H1 (cell line): Measurements from ENCODE around the gene P2RY11. TPM values are rescaled to one million over a fixed set of nuclear protein-coding genes. Genes with fewer than 3 reads are reported as not detected.

Source experiments
- CTCF ChIA-PET: fragments of 300-600 bp; sonication (Branson Sonifier 250); formaldehyde crosslinking; loops from one replicate; lab custom pipeline; 2021; ENCODE audit not compliant: partially characterized antibody; lab: Charles Lee
- POLR2A ChIA-PET: fragments of 300-600 bp; sonication (Branson Sonifier 250); formaldehyde crosslinking; loops from one replicate; lab custom pipeline; 2021; ENCODE audit warnings: inconsistent platforms; ENCODE audit not compliant: partially characterized antibody; lab: Charles Lee
- DNase-seq, 2 experiments: peaks; one replicate each; pipeline versions ENCODE4 v3.0.0 to v3.0.0-alpha.2; 2010 to 2022; ENCODE audit warnings: low spot score in 2 of 2, low read depth in 1 of 2, mixed read lengths in 1 of 2
- FAIRE-seq: peaks from 2 replicates; lab custom pipeline; 2011; peaks lifted over from hg19 to GRCh38; lab: Jason Lieb, UNC
- H2AFZ ChIP-seq: 2 replicates; pipeline ENCODE4 v1.8.1; 2012; ENCODE audit warnings: low read length, inconsistent platforms
- H2AK5ac ChIP-seq: 2 replicates; pipeline ENCODE4 v1.6.1; 2013; ENCODE audit warnings: low read depth, low read length
- H2BK120ac ChIP-seq: replicated peaks from 2 replicates; pipeline ENCODE3; 2013; ENCODE audit warnings: low read depth, low read length, inconsistent platforms
- H2BK12ac ChIP-seq: 2 replicates; pipeline ENCODE4 v1.6.1; 2013; ENCODE audit warnings: low read depth, low read length
- H2BK15ac ChIP-seq: 2 replicates; pipeline ENCODE4 v1.6.1; 2013; ENCODE audit warnings: low read length
- H2BK20ac ChIP-seq: 2 replicates; pipeline ENCODE4 v1.6.1; 2013; ENCODE audit warnings: low read length
- H2BK5ac ChIP-seq: 2 replicates; pipeline ENCODE4 v1.6.1; 2013; ENCODE audit warnings: low read depth, low read length
- H3K14ac ChIP-seq: 2 replicates; pipeline ENCODE4 v1.6.1; 2013; ENCODE audit warnings: inconsistent platforms; ENCODE audit not compliant: insufficient read length
- H3K18ac ChIP-seq: 2 replicates; pipeline ENCODE4 v1.6.1; 2013; ENCODE audit warnings: low read length; ENCODE audit errors: extremely low read depth
- H3K23ac ChIP-seq: 2 replicates; pipeline ENCODE4 v1.6.1; 2013; ENCODE audit warnings: inconsistent platforms; ENCODE audit not compliant: insufficient read length
- H3K23me2 ChIP-seq: 2 replicates; pipeline ENCODE4 v1.6.1; 2013; ENCODE audit warnings: low read depth, low read length
- H3K27ac ChIP-seq: 2 replicates; pipeline ENCODE4 v1.6.1; 2011; ENCODE audit warnings: low read depth, low read length, inconsistent platforms
- H3K27me3 ChIP-seq, 4 experiments: replicated peaks in 1 of 4; 1 replicate in 1 of 4; 2 replicates in 3 of 4; pipeline versions ENCODE4 v1.6.1 to v1.8.1; 2011 to 2013; ENCODE audit warnings: low read length in 3 of 4, mild to moderate bottlenecking in 3 of 4, inconsistent platforms in 2 of 4, mixed read lengths in 2 of 4, moderate library complexity in 1 of 4; ENCODE audit not compliant: control insufficient read depth in 3 of 4, insufficient read depth in 3 of 4; ENCODE audit errors: extremely low read depth in 1 of 4
- H3K36me3 ChIP-seq, 4 experiments: 2 replicates each; pipeline versions ENCODE4 v1.6.1 to v1.8.1; 2011 to 2013; ENCODE audit warnings: mild to moderate bottlenecking in 4 of 4, low read length in 3 of 4, moderate library complexity in 2 of 4, control low read depth in 1 of 4, inconsistent platforms in 1 of 4; ENCODE audit not compliant: insufficient read depth in 4 of 4, control insufficient read depth in 2 of 4
- H3K4ac ChIP-seq: replicated peaks from 2 replicates; pipeline ENCODE3; 2013; ENCODE audit warnings: low read length, low read depth, mixed read lengths, inconsistent platforms; ENCODE audit not compliant: insufficient read length
- H3K4me1 ChIP-seq, 4 experiments: replicated peaks in 1 of 4; 1 replicate in 1 of 4; 2 replicates in 3 of 4; pipeline versions ENCODE4 v1.6.1 to v1.8.1; 2011 to 2013; ENCODE audit warnings: low read length in 3 of 4, inconsistent platforms in 2 of 4, mixed read lengths in 1 of 4; ENCODE audit not compliant: insufficient read depth in 4 of 4, control insufficient read depth in 3 of 4
- H3K4me2 ChIP-seq, 2 experiments: 2 replicates each; pipeline versions ENCODE4 v1.6.1 to v1.8.1; 2011 to 2013; ENCODE audit warnings: low read depth in 2 of 2, low read length in 2 of 2, control low read depth in 1 of 2, inconsistent platforms in 1 of 2, mild to moderate bottlenecking in 1 of 2; ENCODE audit not compliant: insufficient read depth in 1 of 2
- H3K4me3 ChIP-seq, 4 experiments: fragments of 200-600, 300-600 bp in 1 of 4; sonication (generic), shearing (Covaris generic), sonication (Bioruptor Twin) in 1 of 4; 2 replicates each; pipeline versions ENCODE4 v1.5.1 to v1.8.1; 2011 to 2016; ENCODE audit warnings: low read length in 4 of 4, low read depth in 3 of 4, control low read depth in 2 of 4, inconsistent platforms in 2 of 4, mild to moderate bottlenecking in 2 of 4, mixed read lengths in 1 of 4, moderate library complexity in 1 of 4; ENCODE audit not compliant: insufficient read depth in 2 of 4; ENCODE audit errors: extremely low read depth in 1 of 4
- H3K56ac ChIP-seq: replicated peaks from 2 replicates; pipeline ENCODE3; 2013; ENCODE audit warnings: low read depth, mild to moderate bottlenecking, mixed read lengths, low read length, inconsistent platforms; ENCODE audit not compliant: insufficient read length
- H3K79me1 ChIP-seq: 2 replicates; pipeline ENCODE4 v1.6.1; 2013; ENCODE audit warnings: low read depth, low read length, control low read depth
- H3K79me2 ChIP-seq, 2 experiments: 2 replicates each; pipeline versions ENCODE4 v1.6.1 to v1.8.1; 2012 to 2013; ENCODE audit warnings: low read length in 2 of 2, mild to moderate bottlenecking in 2 of 2, inconsistent platforms in 1 of 2; ENCODE audit not compliant: insufficient read depth in 2 of 2, control insufficient read depth in 1 of 2
- H3K9ac ChIP-seq, 4 experiments: replicated peaks in 1 of 4; 1 replicate in 1 of 4; 2 replicates in 3 of 4; pipeline versions ENCODE4 v1.6.1 to v1.8.1; 2011 to 2013; ENCODE audit warnings: low read depth in 3 of 4, low read length in 3 of 4, control low read depth in 2 of 4, mild to moderate bottlenecking in 2 of 4, moderate library complexity in 2 of 4, inconsistent platforms in 1 of 4; ENCODE audit errors: extremely low read depth in 1 of 4
- H3K9me3 ChIP-seq, 2 experiments: 2 replicates each; pipeline versions ENCODE4 v1.6.1 to v1.8.1; 2012 to 2013; ENCODE audit warnings: mild to moderate bottlenecking in 2 of 2, moderate library complexity in 2 of 2, control low read depth in 1 of 2, inconsistent platforms in 1 of 2, low read depth in 1 of 2, low read length in 1 of 2, mixed read lengths in 1 of 2; ENCODE audit not compliant: insufficient read depth in 2 of 2
- H4K20me1 ChIP-seq, 2 experiments: replicated peaks in 1 of 2; 2 replicates each; pipeline versions ENCODE3 to v1.8.1; 2011 to 2013; ENCODE audit warnings: inconsistent platforms in 2 of 2, low read length in 2 of 2, mild to moderate bottlenecking in 1 of 2; ENCODE audit not compliant: insufficient read depth in 2 of 2, control insufficient read depth in 1 of 2
- H4K5ac ChIP-seq: 2 replicates; pipeline ENCODE4 v1.6.1; 2013; ENCODE audit warnings: low read length, low read depth, mixed read lengths, inconsistent platforms; ENCODE audit not compliant: insufficient read length
- H4K8ac ChIP-seq: 2 replicates; pipeline ENCODE4 v1.8.0; 2013; ENCODE audit warnings: mild to moderate bottlenecking, moderate library complexity, low read length, inconsistent platforms; ENCODE audit not compliant: insufficient read depth; ENCODE audit errors: extremely low read depth
- H4K91ac ChIP-seq: replicated peaks from 2 replicates; pipeline ENCODE3; 2013; ENCODE audit warnings: low read length, mixed read lengths, inconsistent platforms; ENCODE audit not compliant: insufficient read length
- ASH2L ChIP-seq: fragments of 200-600, 300-600 bp; sonication (generic); IDR thresholded peaks from one replicate; pipeline ENCODE4 v1.7.1; 2017; ENCODE audit warnings: low read length
- BACH1 ChIP-seq: IDR thresholded peaks from 2 replicates; pipeline ENCODE4 v1.6.1; 2012; ENCODE audit warnings: low read length, improper control_type of control experiment
- EZH2 ChIP-seq: fragments of 200-600 bp; sonication (generic); IDR thresholded peaks from 2 replicates; pipeline ENCODE4 v1.7.1; 2012; ENCODE audit warnings: low read depth, mild to moderate bottlenecking, moderate library complexity, low read length, inconsistent platforms; ENCODE audit not compliant: severe bottlenecking
- HDAC2 ChIP-seq, 2 experiments: fragments of 300-600 bp in 1 of 2; sonication (generic) in 1 of 2; IDR thresholded peaks; 2 replicates each; pipeline ENCODE4 v1.6.1; 2011 to 2012; ENCODE audit warnings: low read depth in 2 of 2, low read length in 2 of 2, mild to moderate bottlenecking in 2 of 2, moderate library complexity in 2 of 2, borderline replicate concordance in 1 of 2, inconsistent platforms in 1 of 2
- KDM4A ChIP-seq: IDR thresholded peaks from one replicate; pipeline ENCODE4 v1.7.1; 2012; ENCODE audit warnings: low read depth, mild to moderate bottlenecking, moderate library complexity, low read length, inconsistent platforms; ENCODE audit not compliant: severe bottlenecking
- MAX ChIP-seq: IDR thresholded peaks from 2 replicates; pipeline ENCODE4 v1.6.1; 2012; ENCODE audit warnings: inconsistent platforms
- POLR2AphosphoS5 ChIP-seq: IDR thresholded peaks from 2 replicates; pipeline ENCODE4 v1.6.1; 2011; ENCODE audit warnings: low read depth, low read length
- RNF2 ChIP-seq: fragments of 200-900, 300-1000 bp; sonication (generic); IDR thresholded peaks from 2 replicates; pipeline ENCODE4 v1.7.1; 2016; ENCODE audit warnings: borderline replicate concordance, low read depth, mild to moderate bottlenecking, antibody characterized with exemption, low read length; ENCODE audit not compliant: poor library complexity, severe bottlenecking; ENCODE audit errors: missing control alignments
- SIN3A ChIP-seq, 2 experiments: IDR thresholded peaks in 1 of 2; conservative IDR thresholded peaks in 1 of 2; 2 replicates each; pipeline ENCODE4 v1.6.1; 2011 to 2012; ENCODE audit warnings: low read length in 2 of 2, improper control_type of control experiment in 1 of 2, low read depth in 1 of 2, mild to moderate bottlenecking in 1 of 2
- SP4 ChIP-seq: IDR thresholded peaks from 2 replicates; pipeline ENCODE4 v1.6.1; 2012; ENCODE audit warnings: low read length, inconsistent platforms
- WGBS, 2 experiments: shearing (Covaris generic) in 1 of 2; methylation state at CpG; one replicate each; pipeline versions ENCODE4 v1.1.6 to v1.1.7; 2013 to 2015; ENCODE audit warnings: low lambda C conversion rate in 2 of 2, mixed read lengths in 2 of 2, inconsistent platforms in 1 of 2, low coverage in 1 of 2, missing lambda C conversion rate in 1 of 2; ENCODE audit not compliant: insufficient replicate concordance in 2 of 2, insufficient coverage in 1 of 2, insufficient read length in 1 of 2; ENCODE audit errors: extremely low coverage in 1 of 2, missing lambda C conversion rate in 1 of 2; 5-methylcytosine and 5-hydroxymethylcytosine counted together
- polyA plus RNA-seq, 7 experiments: library from polyadenylated mRNA; depleted of rRNA in 3 of 7; stranded (reverse) in 5 of 7; unstranded in 2 of 7; fragments of >200 nt in 5 of 7; fragments of 200-250 nt in 2 of 7; gene quantifications; 1 replicate in 5 of 7; 2 replicates in 1 of 7; 4 replicates in 1 of 7; pipeline versions ENCODE4 v1.2.1 to v1.2.3, GENCODE V29; 2011 to 2013; ENCODE audit warnings: missing spikeins in 2 of 7, mixed read lengths in 2 of 7
- total RNA-seq: library from RNA; stranded (reverse); fragmentation: NEBNext Ultra II Directional; extraction: Animal tissue kit (Norgen Biotek cat#: 25700); gene quantifications from 2 replicates; pipeline ENCODE4 v1.2.1, GENCODE V29; 2021

The P2RY11 gene
- total and polyA plus RNA-seq, 2 of the 8 experiments (the other 6 are each of a cell fraction or from before 2014, with no cell fraction given): 9.2 to 18.0 TPM

GRCh38 chr19:10144361-10144760, 32.9 kb downstream of the P2RY11 start:
- Histone ChIP-seq H3K4me1 (no peaks in the 10 kb centered on the region), H3K14ac (no peak overlapping the region), H3K27ac (no peak overlapping the region), H2BK12ac (no peak overlapping the region), H2AK5ac (no peak overlapping the region), H3K4ac (no peak overlapping the region), H2BK20ac (no peak overlapping the region), H3K9me3 (no peaks in the 10 kb centered on the region), H3K27me3 (no peaks in the 10 kb centered on the region), H4K5ac (no peak overlapping the region), H4K20me1 (peaks cover 5 to 22% of the 10 kb centered on the region in 2 experiments), H2BK5ac (no peak overlapping the region), H3K4me3 (no peak overlapping the region), H3K23ac (no peak overlapping the region), H3K4me2 (no peak overlapping the region), H3K56ac (no peak overlapping the region), H2BK120ac (no peak overlapping the region), H3K36me3 (peaks cover 45 to 88% (median 82%) of the 10 kb centered on the region in 4 experiments), H2AFZ (no peak overlapping the region), H3K23me2 (no peaks in the 10 kb centered on the region), H4K8ac (no peak overlapping the region; the same call in 1 of the 2 replicates), H3K79me2 (no peaks in the 10 kb centered on the region), H3K79me1 (no peaks in the 10 kb centered on the region), H2BK15ac (no peak overlapping the region), H4K91ac (no peak overlapping the region), H3K18ac (no peak overlapping the region), H3K9ac (no peak overlapping the region)
- CTCF ChIA-PET: interaction anchor here (0.6 to 1.8 kb wide), 4 partner anchors 29 to 228 kb away, joined by 3 read pairs; no protein-coding TSS in a partner anchor
- POLR2A ChIA-PET: interaction anchor here (1.3 to 3.3 kb wide), 3 partner anchors 11 to 28 kb away, joined by 4 to 10 read pairs (median 8); no protein-coding TSS in a partner anchor
- DNase-seq (no peak), FAIRE-seq (no peak)
- WGBS, 2 experiments: 96% methylated on average over 10 of the region's 10 CpGs; no CpG with 5 or more reads in 1 of the 2 experiments
- TF ChIP-seq SIN3A (conservative IDR thresholded peaks at IDR 0.05 in 1 of 2, IDR thresholded peaks at IDR 0.05 in 1 of 2; ENCODE audit: low read depth in 1 of 2, low read length in 2 of 2) (no peak), POLR2AphosphoS5 (no peak), EZH2 (no peak), KDM4A (no peak), MAX (no peak), SP4 (no peak), HDAC2 (IDR thresholded peaks at IDR 0.05; ENCODE audit: borderline replicate concordance in 1 of 2, low read depth in 2 of 2, low read length in 2 of 2) (no peak), BACH1 (no peak), RNF2 (no peak), ASH2L (no peak)
